Measurements from ENCODE around the gene TMEM63B.
"Not testable (repeated sequence)": the region's sequence is repeated elsewhere in the genome, so short reads cannot be mapped to it uniquely, and the experiment has no call there.

The TMEM63B gene

DNA sequence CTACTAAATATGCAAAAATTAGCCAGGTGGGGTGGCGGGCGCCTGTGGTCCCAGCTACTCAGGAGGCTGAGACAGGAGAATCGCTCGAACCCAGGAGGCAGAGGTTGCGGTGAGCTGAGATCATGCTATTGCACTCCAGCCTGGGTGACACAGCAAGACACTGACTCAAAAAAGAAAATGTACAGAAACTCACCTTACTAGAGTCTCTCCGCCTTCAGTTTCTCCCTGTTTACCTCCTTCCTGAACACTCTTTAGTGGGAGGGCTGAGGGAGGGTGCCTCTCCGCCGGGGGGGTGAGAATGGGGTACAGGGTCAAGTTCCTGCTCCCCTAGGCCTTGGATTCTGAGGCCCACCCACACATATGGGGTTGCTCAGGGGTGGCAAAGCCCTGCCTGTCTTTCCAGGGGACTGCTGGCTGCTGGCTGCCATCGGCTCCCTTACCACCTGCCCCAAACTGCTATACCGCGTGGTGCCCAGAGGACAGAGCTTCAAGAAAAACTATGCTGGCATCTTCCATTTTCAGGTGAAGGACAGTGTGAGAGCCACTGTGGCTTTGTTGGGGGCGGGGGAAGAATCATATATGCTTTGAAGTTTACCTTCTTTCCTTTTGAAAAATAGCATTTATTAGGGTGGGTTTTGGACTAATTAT lies 44.7 kb downstream of the TMEM63B start:
- no peak for DNase-seq (ENCODE audit: low read depth)

DNA sequence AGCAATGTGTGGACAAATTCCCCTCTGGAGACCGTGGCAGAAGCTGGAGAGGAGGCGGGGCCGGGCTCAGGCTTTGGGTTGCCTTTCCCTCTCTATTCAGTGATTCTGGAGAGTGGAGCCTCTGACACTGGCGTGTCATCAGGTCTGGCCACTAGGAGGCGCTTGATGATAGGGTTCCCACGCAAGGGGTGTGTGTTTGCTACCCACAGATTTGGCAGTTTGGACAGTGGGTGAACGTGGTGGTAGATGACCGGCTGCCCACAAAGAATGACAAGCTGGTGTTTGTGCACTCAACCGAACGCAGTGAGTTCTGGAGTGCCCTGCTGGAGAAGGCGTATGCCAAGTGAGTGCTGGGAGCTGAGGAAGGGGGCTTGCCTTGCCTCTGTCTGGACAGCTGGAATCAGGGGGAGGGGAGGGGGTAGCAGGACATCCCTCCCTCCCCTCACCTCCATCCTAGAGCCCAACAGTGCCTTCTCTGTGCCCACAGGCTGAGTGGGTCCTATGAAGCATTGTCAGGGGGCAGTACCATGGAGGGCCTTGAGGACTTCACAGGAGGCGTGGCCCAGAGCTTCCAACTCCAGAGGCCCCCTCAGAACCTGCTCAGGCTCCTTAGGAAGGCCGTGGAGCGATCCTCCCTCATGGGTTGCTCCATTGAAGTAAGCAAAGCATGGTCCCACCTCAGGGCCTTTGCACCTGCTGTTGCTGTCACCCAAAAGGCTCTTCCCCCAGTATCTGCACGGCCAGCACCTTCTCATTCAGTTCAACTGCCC lies 45.6 kb downstream of the TMEM63B start:
- DNase-seq (ENCODE audit: low read depth) = peak; percentile 68

DNA sequence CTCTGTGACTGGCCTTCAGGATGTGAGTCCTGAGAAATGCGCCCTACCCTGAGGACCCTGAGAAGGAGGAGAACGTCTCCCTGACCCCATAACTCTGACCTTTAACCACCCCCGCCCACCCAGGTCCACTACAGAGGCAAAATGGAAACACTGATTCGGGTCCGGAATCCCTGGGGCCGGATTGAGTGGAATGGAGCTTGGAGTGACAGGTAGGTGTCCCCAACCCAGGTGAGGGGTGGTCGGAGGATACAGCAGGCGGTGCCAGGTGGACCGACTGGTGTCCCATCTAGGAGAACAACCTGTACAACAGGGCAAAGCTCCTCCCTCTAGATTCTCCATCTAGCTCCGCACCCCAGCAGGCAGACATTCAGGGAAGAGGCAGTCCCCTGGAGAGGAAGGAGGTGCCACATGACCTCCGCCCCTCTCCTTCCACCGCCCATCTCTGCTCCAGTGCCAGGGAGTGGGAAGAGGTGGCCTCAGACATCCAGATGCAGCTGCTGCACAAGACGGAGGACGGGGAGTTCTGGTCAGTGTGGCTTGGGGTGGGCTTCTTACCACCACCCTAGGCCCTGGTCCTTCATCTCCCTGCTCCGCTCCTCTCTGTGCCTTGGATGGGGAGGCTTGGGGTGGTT lies 48.9 kb downstream of the TMEM63B start:
- DNase-seq (ENCODE audit: low read depth) = no peak

DNA sequence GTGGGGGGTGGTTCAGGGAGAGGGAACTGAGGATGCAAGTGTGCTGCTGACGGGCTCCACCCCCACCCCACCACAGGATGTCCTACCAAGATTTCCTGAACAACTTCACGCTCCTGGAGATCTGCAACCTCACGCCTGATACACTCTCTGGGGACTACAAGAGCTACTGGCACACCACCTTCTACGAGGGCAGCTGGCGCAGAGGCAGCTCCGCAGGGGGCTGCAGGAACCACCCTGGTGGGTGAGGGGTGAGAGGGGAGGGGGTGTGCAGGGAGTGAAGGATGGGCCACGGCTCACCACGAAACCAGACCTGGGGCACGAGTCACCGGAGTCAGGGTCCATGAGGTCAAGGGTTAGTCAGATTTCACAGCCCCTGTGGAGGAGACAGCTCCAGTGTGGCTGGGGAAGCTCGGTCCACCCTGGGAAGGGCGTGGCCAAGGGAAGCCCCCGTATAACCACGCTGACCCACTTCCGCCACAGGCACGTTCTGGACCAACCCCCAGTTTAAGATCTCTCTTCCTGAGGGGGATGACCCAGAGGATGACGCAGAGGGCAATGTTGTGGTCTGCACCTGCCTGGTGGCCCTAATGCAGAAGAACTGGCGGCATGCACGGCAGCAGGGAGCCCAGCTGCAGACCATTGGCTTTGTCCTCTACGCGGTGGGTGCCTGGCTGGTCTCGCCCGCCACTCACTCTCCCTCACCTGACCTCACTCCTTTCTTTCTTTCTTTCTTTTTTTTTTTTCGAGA lies 49.6 kb downstream of the TMEM63B start:
- no peak for DNase-seq (ENCODE audit: low read depth)

DNA sequence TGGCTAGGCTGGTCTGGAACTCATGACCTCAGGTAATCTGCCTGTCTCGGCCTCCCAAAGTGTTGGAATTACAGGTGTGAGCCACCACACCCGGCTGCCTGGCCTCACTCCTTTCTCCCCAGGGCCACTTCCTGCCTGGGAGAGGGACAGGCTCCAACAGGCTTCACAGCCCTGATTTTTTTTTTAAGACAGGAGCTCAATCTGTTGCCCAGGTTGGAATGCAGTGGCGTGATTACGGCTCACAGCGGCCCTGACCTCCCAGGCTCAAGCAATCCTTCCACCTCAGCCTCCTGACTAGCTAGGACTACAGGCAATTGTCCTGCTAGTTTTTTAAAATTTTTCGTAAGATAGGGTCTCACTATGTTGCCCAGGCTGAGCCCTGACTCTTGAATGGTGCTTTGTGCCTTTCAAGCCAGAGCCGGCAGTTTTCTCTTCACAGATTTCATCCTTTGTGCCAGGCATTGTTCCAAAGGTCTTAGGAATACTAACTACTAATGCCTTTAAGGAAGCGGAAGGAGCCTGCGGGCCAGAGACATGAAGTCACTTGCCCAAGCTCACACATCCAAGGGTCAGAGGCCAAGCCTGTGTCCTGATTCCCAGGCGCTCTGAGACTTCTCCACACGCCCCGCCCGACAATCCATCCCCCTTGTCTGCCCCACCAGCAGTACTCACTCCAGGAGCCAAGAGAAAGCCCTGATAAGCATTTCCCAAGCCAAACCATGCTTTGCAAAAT lies 50.5 kb downstream of the TMEM63B start:
- no peak for DNase-seq (ENCODE audit: low read depth)

DNA sequence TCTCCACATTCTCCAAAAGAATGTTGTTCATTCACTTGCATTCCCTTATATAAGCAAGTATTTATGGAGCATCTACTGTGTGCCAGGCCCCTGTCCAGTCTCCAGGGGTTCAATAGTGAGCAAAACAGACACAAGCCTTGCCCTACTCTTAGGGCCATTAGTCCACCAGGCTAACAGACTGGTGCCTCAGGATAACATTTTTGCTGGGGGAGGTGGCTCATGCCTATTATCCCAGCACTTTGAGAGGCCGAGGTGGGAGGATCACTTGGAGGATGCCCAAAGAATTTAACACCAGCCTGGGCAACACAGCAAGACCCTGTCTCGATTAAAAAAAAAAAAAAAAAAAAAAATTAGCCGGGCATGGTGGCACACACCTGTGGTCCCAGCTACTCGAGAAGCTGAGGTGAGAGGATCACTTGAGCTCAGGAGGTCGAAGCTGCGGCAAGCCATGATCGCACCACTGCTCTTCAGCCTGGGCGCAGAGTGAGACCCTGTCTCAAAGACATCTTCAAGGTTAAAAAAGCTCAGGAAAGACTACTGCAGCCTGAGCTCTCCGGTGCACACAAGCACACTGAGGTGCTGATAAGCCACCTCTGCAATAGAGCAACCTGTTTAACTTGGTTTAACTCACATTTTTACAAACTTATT lies 51.2 kb downstream of the TMEM63B start:
- DNase-seq (ENCODE audit: low read depth) = no peak

DNA sequence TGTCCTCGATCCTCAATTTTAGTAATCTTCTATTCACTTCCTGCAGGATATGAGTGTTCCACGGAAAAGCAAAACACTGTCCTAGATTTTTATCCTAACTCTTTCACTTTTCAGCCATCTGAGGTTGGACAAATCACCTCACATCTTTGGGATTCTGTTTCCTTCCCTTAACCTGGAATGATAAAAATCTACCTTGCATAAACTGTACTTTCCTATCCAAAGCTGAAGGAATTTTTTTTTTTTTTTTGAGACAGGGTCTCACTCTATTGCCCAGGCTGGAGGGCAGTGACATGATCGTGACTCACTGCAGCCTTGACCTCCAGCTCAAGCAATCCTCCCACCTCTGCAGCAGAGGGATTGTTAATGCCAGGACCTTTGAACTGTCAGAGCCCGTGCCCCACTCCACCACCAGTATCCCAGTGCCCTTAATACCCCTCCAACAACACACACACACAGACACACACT lies 51.8 kb downstream of the TMEM63B start:
- no peak for DNase-seq (ENCODE audit: low read depth)

DNA sequence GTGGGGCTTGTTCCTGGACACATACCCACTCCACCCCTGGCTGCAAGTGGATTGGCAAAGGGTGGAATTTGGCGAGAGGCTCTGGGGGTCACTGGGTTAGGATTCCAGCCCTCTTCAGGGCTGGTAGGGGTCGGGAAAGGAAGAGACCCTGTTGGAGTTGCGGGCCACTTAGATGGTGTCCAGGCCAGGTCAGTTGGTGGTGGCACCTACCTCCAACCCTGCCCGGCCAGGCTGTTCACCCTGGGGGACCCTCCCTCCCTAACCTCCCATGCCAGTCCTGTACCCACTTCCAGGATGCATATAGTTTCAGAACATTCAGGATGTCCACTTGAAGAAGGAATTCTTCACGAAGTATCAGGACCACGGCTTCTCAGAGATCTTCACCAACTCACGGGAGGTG lies 52.3 kb downstream of the TMEM63B start:
- DNase-seq (ENCODE audit: low read depth) = no peak

DNA sequence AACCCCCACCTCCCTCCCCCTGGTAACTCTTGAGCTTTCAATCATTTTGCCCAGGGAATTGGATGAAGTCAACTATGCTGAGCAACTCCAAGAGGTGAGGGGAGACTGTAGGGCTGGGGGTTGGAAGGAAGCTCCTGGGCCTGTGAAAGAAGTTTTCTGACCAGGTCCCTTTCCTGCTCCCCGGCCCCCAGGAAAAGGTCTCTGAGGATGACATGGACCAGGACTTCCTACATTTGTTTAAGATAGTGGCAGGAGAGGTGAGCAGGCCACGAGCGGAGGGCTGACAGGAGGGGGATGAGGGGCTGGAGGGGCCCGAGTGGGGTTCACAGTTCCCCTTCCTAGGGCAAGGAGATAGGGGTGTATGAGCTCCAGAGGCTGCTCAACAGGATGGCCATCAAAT lies 53.1 kb downstream of the TMEM63B start:
- DNase-seq (ENCODE audit: low read depth) = no peak

DNA sequence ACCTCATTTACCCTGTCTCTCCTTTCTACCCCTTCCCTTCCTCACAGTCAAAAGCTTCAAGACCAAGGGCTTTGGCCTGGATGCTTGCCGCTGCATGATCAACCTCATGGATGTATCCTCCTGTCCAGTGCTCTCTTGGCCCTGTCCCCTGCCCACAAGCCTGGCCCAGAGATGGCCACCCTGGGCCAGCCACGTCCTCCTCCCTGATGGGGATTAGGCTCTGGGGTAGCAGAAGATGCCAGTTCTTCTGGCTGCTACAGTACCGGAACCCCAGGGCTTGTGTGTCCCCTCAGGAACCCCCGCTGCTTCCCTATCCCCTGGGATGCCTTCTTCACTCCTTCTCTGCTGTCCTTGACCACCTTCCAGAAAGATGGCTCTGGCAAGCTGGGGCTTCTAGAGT lies 53.5 kb downstream of the TMEM63B start:
- no peak for DNase-seq (ENCODE audit: low read depth)

DNA sequence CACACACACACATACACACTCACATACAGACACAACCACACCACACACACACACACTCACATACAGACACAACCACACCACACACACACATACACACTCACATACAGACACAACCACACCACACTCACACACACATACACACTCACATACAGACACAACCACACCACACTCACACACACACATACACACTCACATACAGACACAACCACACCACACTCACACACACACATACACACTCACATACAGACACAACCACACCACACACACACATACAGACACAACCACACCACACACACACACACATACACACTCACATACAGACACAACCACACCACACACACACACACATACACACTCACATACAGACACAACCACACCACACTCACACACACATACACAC lies 54.4 kb downstream of the TMEM63B start:
- DNase-seq (ENCODE audit: low read depth) = not testable (repeated sequence)

DNA sequence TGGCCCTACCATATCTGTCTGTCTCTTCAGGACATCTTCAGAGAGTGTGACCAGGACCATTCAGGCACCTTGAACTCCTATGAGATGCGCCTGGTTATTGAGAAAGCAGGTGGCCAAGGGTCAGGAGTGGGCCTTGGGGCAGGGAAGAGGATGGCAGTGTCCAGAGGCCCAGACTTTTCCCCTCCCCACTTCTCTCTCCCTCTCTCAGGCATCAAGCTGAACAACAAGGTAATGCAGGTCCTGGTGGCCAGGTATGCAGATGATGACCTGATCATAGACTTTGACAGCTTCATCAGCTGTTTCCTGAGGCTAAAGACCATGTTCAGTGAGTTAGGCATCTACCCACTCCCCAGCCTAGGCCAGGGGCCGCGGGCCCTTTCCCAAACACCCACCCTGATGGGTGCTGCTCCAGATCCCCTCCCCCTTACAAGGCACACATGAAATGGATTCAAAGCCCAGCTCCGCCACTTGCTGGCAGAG lies 55.6 kb downstream of the TMEM63B start:
- DNase-seq (ENCODE audit: low read depth) = no peak

DNA sequence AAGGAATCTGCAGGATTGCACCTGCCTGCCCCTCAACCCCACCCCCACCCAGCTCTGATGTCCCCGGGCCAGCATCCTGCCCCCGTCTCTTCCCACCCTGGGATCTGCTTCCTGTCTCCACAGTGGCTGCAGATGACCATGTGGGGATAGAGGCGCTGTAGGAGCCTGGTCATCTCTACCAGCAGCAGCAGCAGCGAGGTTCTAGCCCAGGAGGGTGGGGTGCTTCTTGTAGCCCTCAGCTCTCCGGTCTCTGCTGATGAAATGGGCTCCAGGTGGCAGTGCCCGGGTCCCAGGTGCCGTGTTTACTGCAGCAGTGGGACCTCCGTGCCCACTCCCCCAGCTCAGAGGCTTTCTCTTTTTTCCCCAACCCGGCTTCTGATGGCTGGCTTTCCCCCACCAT lies 56.4 kb downstream of the TMEM63B start:
- no peak for DNase-seq (ENCODE audit: low read depth)

DNA sequence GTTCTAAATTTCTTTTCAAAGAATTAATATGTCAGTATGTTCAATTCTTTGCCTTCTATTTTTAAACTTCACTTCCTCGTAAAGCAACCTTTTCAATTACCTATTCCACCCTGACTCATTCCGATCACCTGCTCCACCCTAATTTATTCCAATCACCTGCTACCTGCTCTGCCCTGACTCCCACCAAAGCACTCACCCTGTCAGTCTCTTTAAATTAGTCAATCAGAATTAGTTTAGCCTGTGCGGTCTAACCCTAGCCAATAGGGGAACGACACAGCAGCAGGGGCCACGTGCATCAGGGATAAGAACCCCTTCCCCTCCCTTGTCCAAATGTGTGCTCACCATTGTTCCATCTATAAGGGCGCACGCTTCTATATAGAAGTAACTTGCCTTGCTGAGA lies 58.0 kb downstream of the TMEM63B start:
- DNase-seq (ENCODE audit: low read depth) = not testable (repeated sequence)

DNA sequence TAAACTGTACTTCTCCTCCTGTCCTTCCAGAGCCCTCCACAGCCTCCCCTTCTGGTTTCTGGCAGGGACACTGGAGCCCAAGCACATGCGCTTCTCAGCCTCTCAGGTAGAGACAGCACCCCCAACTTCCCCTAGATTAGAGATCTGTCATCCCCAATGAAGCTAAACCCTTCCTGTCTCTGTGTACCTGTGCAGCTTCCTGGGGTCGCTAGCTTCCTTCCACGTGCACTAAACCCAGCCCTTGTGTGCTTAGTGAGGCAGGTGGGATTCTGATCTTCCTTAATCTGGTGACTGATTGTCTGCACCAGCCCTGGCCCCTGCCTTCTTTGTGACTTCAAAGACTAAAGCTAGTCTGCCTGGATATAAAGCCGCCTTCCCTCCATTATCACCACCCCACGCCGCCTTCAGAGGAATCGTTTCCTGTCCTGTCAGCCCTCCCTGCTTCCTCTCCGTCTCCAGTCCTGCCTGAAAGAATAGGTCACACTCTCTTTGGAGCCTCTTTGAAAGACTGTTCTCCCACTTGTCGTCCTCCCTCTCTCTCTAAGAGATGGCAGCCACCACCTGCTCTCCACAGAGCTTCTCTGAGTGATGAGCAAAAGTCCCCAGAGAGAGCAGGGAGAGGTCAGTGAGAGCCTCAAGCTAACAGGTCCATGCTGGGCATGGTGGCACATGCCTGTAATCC lies 58.7 kb downstream of the TMEM63B start:
- DNase-seq (ENCODE audit: low read depth) = no peak

DNA sequence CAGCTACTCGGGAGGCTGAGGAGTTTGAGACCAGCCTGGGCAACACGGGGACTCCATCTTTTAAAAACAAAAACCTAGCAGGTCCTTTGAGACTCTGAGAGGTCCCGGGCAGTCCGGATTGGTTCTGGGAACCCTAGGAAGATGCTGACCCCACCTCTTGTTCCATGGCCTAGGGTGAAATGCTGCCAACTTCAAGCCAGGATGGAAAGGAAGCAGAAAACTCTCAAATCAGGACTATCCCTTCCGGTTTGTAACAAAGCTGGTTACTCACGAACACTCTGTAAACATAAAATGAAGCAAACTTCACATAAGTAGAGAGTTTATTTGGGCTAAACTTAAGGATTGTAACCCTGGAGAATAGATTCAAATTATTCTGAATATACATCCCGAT lies 59.3 kb downstream of the TMEM63B start:
- DNase-seq (ENCODE audit: low read depth) = no peak

DNA sequence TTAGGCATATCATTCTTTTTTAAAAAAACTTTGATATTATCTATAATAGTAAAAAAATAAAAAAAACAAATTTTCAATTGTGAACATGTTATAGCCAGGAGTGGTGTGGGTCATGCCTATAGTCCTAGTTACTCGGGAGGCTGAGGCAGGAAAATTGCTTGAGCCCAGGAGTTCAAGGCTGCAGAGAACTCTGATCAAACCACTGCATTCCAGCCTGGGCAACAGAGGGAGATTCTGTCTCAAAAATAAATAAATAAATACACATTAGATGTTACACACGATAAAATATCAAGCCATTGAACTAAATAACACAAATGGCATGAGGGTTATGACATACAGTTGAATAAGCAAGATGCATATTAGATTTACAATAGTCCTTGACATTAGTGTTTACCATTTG lies 61.5 kb downstream of the TMEM63B start:
- DNase-seq (ENCODE audit: low read depth) = no peak

DNA sequence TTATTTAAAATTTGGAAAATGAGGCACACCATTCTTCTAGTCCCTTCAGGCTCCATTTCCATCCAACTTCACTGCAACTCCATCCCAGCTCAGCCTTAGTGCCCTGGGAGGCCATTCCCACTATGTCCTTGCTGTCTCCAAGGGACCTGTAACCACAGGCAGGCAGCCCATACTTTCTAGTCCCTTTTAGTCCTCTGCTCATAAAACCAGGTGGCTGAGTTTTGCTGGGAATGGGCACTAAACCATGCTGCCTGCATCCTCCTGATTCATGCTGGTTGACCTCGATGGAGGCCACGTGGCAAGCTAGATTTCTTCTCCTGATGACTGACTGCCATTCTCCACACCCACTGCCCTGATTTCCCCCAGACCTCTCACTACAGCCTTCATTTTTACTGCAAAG lies 61.9 kb downstream of the TMEM63B start:
- no peak for DNase-seq (ENCODE audit: low read depth)

DNA sequence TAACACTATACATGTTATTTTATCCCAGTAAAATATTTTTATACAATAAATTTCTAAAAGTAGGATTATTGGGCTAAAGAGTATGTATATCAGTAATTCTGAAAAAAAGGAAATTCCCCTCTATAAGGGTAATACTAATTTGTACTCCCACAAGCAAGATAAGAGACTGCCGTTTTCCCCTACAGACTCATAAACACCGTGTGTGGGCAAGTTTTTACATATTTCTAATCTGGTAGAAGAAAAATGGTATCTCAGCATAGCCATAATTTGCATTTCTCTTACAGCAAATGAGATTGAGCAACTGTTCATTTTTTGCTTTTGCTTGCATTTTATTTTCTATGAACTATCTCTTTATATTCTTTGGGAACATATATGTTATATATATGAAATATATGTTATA lies 63.4 kb downstream of the TMEM63B start:
- DNase-seq (ENCODE audit: low read depth) = no peak

DNA sequence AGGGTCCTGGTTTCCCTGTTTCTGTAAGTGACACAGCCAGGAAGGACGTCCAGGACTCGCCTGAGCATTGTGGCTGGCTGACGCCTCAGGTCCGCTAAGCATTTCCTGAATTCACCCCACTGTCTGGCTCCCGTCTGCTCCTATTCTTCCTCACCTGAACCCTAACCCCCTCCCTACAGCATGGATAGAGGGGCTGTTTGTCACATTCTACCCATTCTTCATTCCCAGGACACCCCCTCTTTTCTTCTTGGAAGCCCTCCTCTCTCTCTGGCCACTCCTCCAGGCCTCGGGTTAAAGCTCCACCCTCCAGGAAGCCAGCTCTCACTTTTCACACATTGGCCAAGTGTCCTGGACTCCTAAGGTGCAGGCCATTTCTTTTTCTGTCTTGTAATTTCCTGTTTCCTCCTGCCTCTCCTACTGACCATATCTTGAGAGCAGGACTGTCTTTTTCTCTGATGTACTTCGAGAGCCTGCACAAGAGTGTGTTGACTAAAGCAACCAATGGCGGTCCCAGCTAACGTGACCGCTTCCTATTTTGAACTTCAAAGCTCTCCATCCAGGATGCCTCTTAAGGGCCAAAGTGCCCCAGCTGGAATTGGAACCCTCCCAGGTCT lies 65.2 kb downstream of the TMEM63B start:
- DNase-seq (ENCODE audit: low read depth) = no peak

All from stimulated activated CD4-positive, alpha-beta T cell treated with anti-CD3 and anti-CD28 coated beads, Interleukin-2, amount 100 ng/mL, for 4 hours (primary cell).